ENCODE data around the gene SETD7.

- TF ChIP-seq CTCF (conservative IDR thresholded peaks at IDR 0.05; ENCODE audit: low read length) (no peak), EZH2phosphoT487 (IDR thresholded peaks at IDR 0.05; ENCODE audit: borderline replicate concordance) (no peak)
Measured at GRCh38 chr4:139535228-139535870, 20.7 kb downstream of the SETD7 start.
